Mesendoderm (in vitro differentiated cells): ENCODE measurements around the gene CHSY3.

Experiments
- DNase-seq: peaks from one replicate; pipeline ENCODE4 v3.0.0; 2013
- H2AK5ac ChIP-seq: 2 replicates; pipeline ENCODE4 v1.6.1; 2013; ENCODE audit warnings: low read length, inconsistent platforms
- H2BK120ac ChIP-seq: 2 replicates; pipeline ENCODE4 v1.6.1; 2013; ENCODE audit warnings: low read depth, mild to moderate bottlenecking, low read length, moderate library complexity, mixed read lengths
- H2BK15ac ChIP-seq: replicated peaks from 2 replicates; pipeline ENCODE4 v1.6.1; 2013; ENCODE audit warnings: low read depth, mild to moderate bottlenecking, moderate library complexity
- H2BK5ac ChIP-seq: 2 replicates; pipeline ENCODE4 v1.6.1; 2013; ENCODE audit warnings: low read length, inconsistent platforms
- H3K18ac ChIP-seq: 2 replicates; pipeline ENCODE4 v1.6.1; 2013; ENCODE audit warnings: mild to moderate bottlenecking, low read length, mixed read lengths
- H3K23ac ChIP-seq: one replicate; pipeline ENCODE4 v1.6.1; 2013; ENCODE audit warnings: low read length
- H3K27ac ChIP-seq: 2 replicates; pipeline ENCODE4 v1.5.1; 2013; ENCODE audit warnings: low read depth, mild to moderate bottlenecking, inconsistent platforms, low read length, moderate library complexity
- H3K27me3 ChIP-seq: 2 replicates; pipeline ENCODE4 v1.6.1; 2013; ENCODE audit warnings: low read length, control low read depth, mild to moderate bottlenecking, inconsistent platforms; ENCODE audit not compliant: insufficient read depth, poor library complexity
- H3K36me3 ChIP-seq: 2 replicates; pipeline ENCODE4 v1.6.1; 2013; ENCODE audit warnings: low read length, inconsistent platforms; ENCODE audit not compliant: control insufficient read depth, insufficient read depth
- H3K4ac ChIP-seq: one replicate; pipeline ENCODE4 v1.6.1; 2013; ENCODE audit warnings: low read depth, mild to moderate bottlenecking, low read length, moderate library complexity
- H3K4me1 ChIP-seq: 2 replicates; pipeline ENCODE4 v1.6.1; 2013; ENCODE audit warnings: low read depth, low read length, inconsistent platforms; ENCODE audit not compliant: control insufficient read depth
- H3K4me2 ChIP-seq: 2 replicates; pipeline ENCODE4 v1.6.1; 2013; ENCODE audit warnings: low read length
- H3K4me3 ChIP-seq: 2 replicates; pipeline ENCODE4 v1.5.1; 2013; ENCODE audit warnings: mild to moderate bottlenecking, low read length
- H3K56ac ChIP-seq: one replicate; pipeline ENCODE4 v1.6.1; 2013; ENCODE audit warnings: low read length
- H3K79me1 ChIP-seq: 2 replicates; pipeline ENCODE4 v1.6.1; 2013; ENCODE audit warnings: low read length, inconsistent platforms
- H3K79me2 ChIP-seq: 2 replicates; pipeline ENCODE4 v1.6.1; 2013; ENCODE audit warnings: mild to moderate bottlenecking, low read length; ENCODE audit not compliant: control insufficient read depth, insufficient read depth
- H3K9ac ChIP-seq: 2 replicates; pipeline ENCODE4 v1.6.1; 2013; ENCODE audit warnings: low read length, inconsistent platforms
- H4K5ac ChIP-seq: one replicate; pipeline ENCODE4 v1.6.1; 2013; ENCODE audit warnings: low read length
- H4K8ac ChIP-seq: one replicate; pipeline ENCODE4 v1.6.1; 2013; ENCODE audit warnings: low read depth, mild to moderate bottlenecking, control low read depth, low read length, moderate library complexity
- WGBS: extraction: QIAGEN DNeasy Blood & Tissue Kit; methylation state at CpG from one replicate; pipeline ENCODE4 v1.1.7; 2013; ENCODE audit warnings: low lambda C conversion rate, missing lambda C conversion rate; ENCODE audit not compliant: insufficient coverage; ENCODE audit errors: extremely low coverage; 5-methylcytosine and 5-hydroxymethylcytosine counted together

Gene CHSY3

DNA sequence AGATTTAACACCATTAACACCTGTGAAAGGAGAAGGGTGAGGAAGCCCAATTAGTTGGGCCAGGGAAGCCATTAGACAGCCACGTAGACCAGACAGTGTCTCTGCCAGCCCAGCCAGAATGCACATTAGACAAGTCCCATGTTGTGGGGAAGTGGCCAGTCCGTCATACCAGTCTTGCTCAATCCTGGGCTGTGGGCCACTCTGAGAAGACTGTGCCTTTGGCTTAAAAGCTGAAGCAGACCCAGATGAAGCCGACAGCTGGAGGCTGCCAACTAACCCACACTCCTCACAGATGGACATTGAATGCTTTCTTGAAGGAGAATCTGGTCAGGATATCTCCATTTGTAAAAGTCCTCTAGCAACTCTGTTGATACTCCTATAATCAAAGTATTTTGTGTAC is 128.5 kb downstream of the CHSY3 start:
- Histone ChIP-seq H4K5ac (no peak overlapping the region), H3K27ac (no peak overlapping the region), H2AK5ac (no peak overlapping the region), H3K79me1 (no peaks in the 10 kb centered on the region), H3K18ac (no peak overlapping the region), H3K27me3 (no peaks in the 10 kb centered on the region), H3K4me3 (no peak overlapping the region), H3K36me3 (no peaks in the 10 kb centered on the region), H2BK5ac (no peak overlapping the region), H4K8ac (no peak overlapping the region), H3K23ac (no peak overlapping the region), H3K9ac (no peak overlapping the region), H3K4ac (no peak overlapping the region), H3K79me2 (no peaks in the 10 kb centered on the region), H3K56ac (no peak overlapping the region), H2BK120ac (no peak overlapping the region), H3K4me2 (no peak overlapping the region), H3K4me1 (no peaks in the 10 kb centered on the region), H2BK15ac (no peak overlapping the region)
- no peak for DNase-seq
- no CpG with 5 or more reads among the region's 3 CpGs for WGBS

DNA sequence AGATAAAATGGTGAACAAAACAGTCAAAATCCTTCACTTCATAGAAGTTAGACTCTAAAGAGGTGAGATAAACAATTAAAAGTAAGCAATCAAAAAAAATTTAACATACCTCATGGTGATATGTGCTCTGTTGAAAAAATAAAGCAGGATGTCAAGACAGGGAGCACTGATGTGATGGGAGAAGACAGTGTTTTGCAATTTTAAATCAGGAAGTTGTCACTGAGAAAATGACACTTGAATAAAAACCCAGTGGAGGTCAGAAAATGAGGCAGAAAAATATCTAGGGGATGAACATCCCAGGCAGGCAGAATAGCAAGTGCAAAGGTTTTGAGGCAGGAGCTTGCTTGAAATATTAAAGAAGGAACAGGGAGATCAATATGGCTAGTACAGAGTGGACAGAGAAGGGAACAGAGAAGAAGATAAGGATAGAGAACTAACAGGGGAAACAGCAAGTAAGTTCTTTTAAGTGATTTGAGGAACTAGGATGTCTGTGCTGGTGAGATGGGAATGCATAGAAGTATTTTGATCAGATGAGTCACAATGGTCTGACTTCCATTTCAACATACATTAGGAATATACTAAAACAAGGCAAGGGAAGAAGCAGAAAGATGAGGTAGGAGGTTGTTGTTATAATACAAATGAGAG is 130.4 kb downstream of the CHSY3 start:
- no peak overlapping the region for H3K4me3 ChIP-seq
- H3K56ac ChIP-seq: no peak overlapping the region
- no peak overlapping the region for H2AK5ac ChIP-seq
- H3K79me2 ChIP-seq: no peaks in the 10 kb centered on the region
- no peak overlapping the region for H3K4ac ChIP-seq
- DNase-seq: no peak
- H4K8ac ChIP-seq: no peak overlapping the region
- no peak overlapping the region for H4K5ac ChIP-seq
- H3K23ac ChIP-seq: no peak overlapping the region
- H2BK120ac ChIP-seq: no peak overlapping the region
- no peak overlapping the region for H3K27ac ChIP-seq
- H3K79me1 ChIP-seq: no peaks in the 10 kb centered on the region
- H3K9ac ChIP-seq: no peak overlapping the region
- no peak overlapping the region for H2BK5ac ChIP-seq
- H3K18ac ChIP-seq: no peak overlapping the region
- no peaks in the 10 kb centered on the region for H3K4me1 ChIP-seq
- no peaks in the 10 kb centered on the region for H3K36me3 ChIP-seq
- no peaks in the 10 kb centered on the region for H3K27me3 ChIP-seq
- no peak overlapping the region for H3K4me2 ChIP-seq
- H2BK15ac ChIP-seq: no peak overlapping the region

DNA sequence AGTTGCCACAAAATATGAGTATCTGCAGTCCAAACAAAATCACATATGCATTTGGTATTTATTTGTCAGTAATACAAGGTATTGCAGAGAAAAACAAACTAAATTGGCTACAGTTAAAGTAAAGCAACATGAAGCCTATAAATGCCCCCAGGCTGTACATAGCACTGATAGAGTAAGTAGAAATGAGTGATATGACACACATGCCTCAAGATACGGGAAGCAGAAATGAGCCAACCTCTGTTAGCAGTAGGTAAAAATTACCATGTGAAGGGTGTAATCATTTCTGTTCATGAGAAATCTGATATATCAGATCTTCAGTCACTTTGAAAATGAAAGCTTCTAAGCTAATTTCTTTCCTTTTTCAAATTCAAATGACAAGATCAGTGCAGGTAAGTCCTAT is 131.1 kb downstream of the CHSY3 start:
- no peak overlapping the region for H3K4me2 ChIP-seq
- H3K18ac ChIP-seq: no peak overlapping the region
- no peaks in the 10 kb centered on the region for H3K27me3 ChIP-seq
- no CpG with 5 or more reads among the region's 1 CpG for WGBS
- no peak overlapping the region for H3K9ac ChIP-seq
- DNase-seq: no peak
- no peak overlapping the region for H2AK5ac ChIP-seq
- H2BK5ac ChIP-seq: no peak overlapping the region
- H3K56ac ChIP-seq: no peak overlapping the region
- H4K5ac ChIP-seq: no peak overlapping the region
- no peak overlapping the region for H2BK15ac ChIP-seq
- H3K4ac ChIP-seq: no peak overlapping the region
- H3K23ac ChIP-seq: no peak overlapping the region
- no peak overlapping the region for H2BK120ac ChIP-seq
- H3K79me2 ChIP-seq: no peaks in the 10 kb centered on the region
- no peaks in the 10 kb centered on the region for H3K79me1 ChIP-seq
- H3K36me3 ChIP-seq: no peaks in the 10 kb centered on the region
- no peak overlapping the region for H4K8ac ChIP-seq
- no peak overlapping the region for H3K27ac ChIP-seq
- H3K4me1 ChIP-seq: no peaks in the 10 kb centered on the region
- no peak overlapping the region for H3K4me3 ChIP-seq

DNA sequence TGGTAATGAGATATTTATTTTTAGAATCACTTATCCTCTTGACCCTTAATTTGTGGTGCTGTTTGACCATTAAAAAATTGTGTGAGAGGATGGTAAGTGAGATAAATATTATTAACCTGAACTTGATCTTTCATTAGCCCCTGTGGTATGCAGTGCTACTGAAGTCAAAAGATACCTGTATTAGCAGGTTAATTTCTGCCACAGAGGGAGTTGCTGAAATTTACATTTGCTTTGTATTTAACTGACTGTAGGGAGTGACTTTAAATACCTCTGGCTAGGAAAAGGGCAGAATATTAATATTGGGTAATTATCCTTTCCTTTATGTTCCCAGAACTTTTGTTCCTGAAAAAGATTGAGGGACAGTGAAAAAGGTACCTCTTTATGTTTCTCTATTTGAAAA is 133.6 kb downstream of the CHSY3 start:
- no peak overlapping the region for H2BK120ac ChIP-seq
- H2AK5ac ChIP-seq: no peak overlapping the region

DNA sequence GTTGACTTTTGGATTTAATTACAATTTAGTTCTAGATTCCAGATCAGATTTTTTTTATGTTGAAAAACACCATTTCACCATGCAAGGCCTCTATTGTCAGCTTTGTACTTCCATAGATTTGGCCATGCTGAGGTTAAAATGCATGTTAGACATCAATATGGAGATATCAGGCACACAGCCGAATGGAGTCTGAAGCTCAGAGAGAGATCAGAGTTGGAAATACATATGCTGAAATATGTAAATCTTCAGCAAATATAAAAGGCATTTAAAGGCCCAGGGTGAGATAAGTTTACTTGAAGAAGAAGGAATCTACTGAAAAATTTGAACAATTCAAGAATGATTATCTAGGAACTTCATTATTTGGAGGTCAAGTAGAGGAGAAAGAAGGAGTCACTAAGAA is 139.6 kb downstream of the CHSY3 start:
- Histone ChIP-seq H3K27me3 (no peaks in the 10 kb centered on the region), H3K4me1 (no peaks in the 10 kb centered on the region), H3K23ac (no peak overlapping the region), H3K27ac (no peak overlapping the region), H2BK120ac (no peak overlapping the region), H3K79me1 (no peaks in the 10 kb centered on the region), H3K79me2 (no peaks in the 10 kb centered on the region), H3K56ac (no peak overlapping the region), H4K8ac (no peak overlapping the region), H2BK5ac (no peak overlapping the region), H3K9ac (no peak overlapping the region), H4K5ac (no peak overlapping the region), H3K18ac (no peak overlapping the region), H2AK5ac (no peak overlapping the region), H3K36me3 (no peaks in the 10 kb centered on the region), H3K4ac (no peak overlapping the region), H3K4me3 (no peak overlapping the region), H2BK15ac (no peak overlapping the region), H3K4me2 (no peak overlapping the region)
- no peak for DNase-seq
- WGBS: no CpG with 5 or more reads among the region's 1 CpG

More for the DNA sequence above, 133.6 kb downstream of the CHSY3 start:
- H2BK5ac ChIP-seq: no peak overlapping the region
- no peak overlapping the region for H3K27ac ChIP-seq
- no peak overlapping the region for H3K4me2 ChIP-seq
- DNase-seq: no peak
- H4K8ac ChIP-seq: no peak overlapping the region
- no peak overlapping the region for H3K9ac ChIP-seq
- H3K36me3 ChIP-seq: no peaks in the 10 kb centered on the region
- H3K27me3 ChIP-seq: no peaks in the 10 kb centered on the region
- no peaks in the 10 kb centered on the region for H3K79me2 ChIP-seq
- H4K5ac ChIP-seq: no peak overlapping the region
- H3K79me1 ChIP-seq: no peaks in the 10 kb centered on the region
- H3K4me1 ChIP-seq: no peaks in the 10 kb centered on the region
- H3K18ac ChIP-seq: no peak overlapping the region
- H3K56ac ChIP-seq: no peak overlapping the region
- no peak overlapping the region for H3K4ac ChIP-seq
- no peak overlapping the region for H3K4me3 ChIP-seq
- no peak overlapping the region for H3K23ac ChIP-seq
- H2BK15ac ChIP-seq: no peak overlapping the region

DNA sequence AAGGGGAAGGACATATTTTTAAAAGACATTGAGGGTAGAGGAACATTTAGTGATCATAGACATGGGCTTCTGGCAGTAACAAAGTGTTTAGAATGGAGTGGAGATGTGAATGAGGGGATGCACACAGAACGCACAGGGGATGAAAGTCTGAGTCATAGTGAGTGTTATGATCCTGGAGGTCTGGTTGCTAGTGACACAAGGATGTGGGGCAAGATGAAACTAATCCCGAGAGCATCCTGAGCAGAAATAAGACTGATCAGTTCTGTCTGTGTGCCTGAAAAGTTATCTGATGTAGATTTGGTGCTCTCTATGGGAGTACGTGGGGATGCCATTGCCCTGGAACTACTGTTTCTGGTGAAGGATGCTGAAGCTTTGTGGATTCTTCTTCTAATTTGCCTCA is 141.1 kb downstream of the CHSY3 start:
- Histone ChIP-seq H3K18ac (no peak overlapping the region), H3K9ac (no peak overlapping the region), H3K23ac (no peak overlapping the region), H2BK15ac (no peak overlapping the region), H3K4ac (no peak overlapping the region), H3K79me1 (no peaks in the 10 kb centered on the region), H3K27me3 (no peaks in the 10 kb centered on the region), H2BK5ac (no peak overlapping the region), H3K79me2 (no peaks in the 10 kb centered on the region), H3K36me3 (no peaks in the 10 kb centered on the region), H3K4me2 (no peak overlapping the region), H3K4me3 (no peak overlapping the region), H3K4me1 (no peaks in the 10 kb centered on the region), H2AK5ac (no peak overlapping the region), H4K5ac (no peak overlapping the region), H3K56ac (no peak overlapping the region), H2BK120ac (no peak overlapping the region), H3K27ac (no peak overlapping the region), H4K8ac (no peak overlapping the region)
- no peak for DNase-seq
- WGBS: no CpG with 5 or more reads among the region's 3 CpGs
